H9 (cell line): ENCODE measurements around the gene LNPEP. TPM values are rescaled to one million over a fixed set of nuclear protein-coding genes. Genes with fewer than 3 reads are reported as not detected.

Source experiments
- DNase-seq: peaks from one replicate; pipeline ENCODE4 v3.0.0-alpha.2; 2017
- H2AFZ ChIP-seq: one replicate; pipeline ENCODE4 v1.6.1; 2013; ENCODE audit warnings: mild to moderate bottlenecking, low read length, control low read depth, moderate library complexity
- H2AK5ac ChIP-seq: 2 replicates; pipeline ENCODE4 v1.6.1; 2013; ENCODE audit warnings: low read length, control low read depth, mixed read lengths; ENCODE audit not compliant: insufficient read length
- H2BK120ac ChIP-seq: one replicate; pipeline ENCODE4 v1.6.1; 2013; ENCODE audit warnings: low read depth, mild to moderate bottlenecking, low read length, control low read depth, inconsistent platforms; ENCODE audit not compliant: poor library complexity, severe bottlenecking
- H2BK12ac ChIP-seq: 2 replicates; pipeline ENCODE4 v1.6.1; 2013; ENCODE audit warnings: low read length, control low read depth, mixed read lengths, low read depth; ENCODE audit not compliant: insufficient read length
- H2BK15ac ChIP-seq: 2 replicates; pipeline ENCODE4 v1.6.1; 2013; ENCODE audit warnings: low read depth, low read length, control low read depth
- H2BK20ac ChIP-seq: one replicate; pipeline ENCODE4 v1.6.1; 2013; ENCODE audit warnings: low read depth, mild to moderate bottlenecking, low read length, control low read depth, inconsistent platforms; ENCODE audit not compliant: poor library complexity, severe bottlenecking
- H2BK5ac ChIP-seq: 2 replicates; pipeline ENCODE4 v1.6.1; 2013; ENCODE audit warnings: low read length, control low read depth, mixed read lengths; ENCODE audit not compliant: insufficient read length
- H3K14ac ChIP-seq: 2 replicates; pipeline ENCODE4 v1.6.1; 2013; ENCODE audit warnings: low read length, control low read depth; ENCODE audit not compliant: insufficient read depth
- H3K18ac ChIP-seq: 2 replicates; pipeline ENCODE4 v1.6.1; 2013; ENCODE audit warnings: low read depth, mild to moderate bottlenecking, mixed read lengths, low read length, control low read depth; ENCODE audit not compliant: insufficient read length
- H3K23ac ChIP-seq: 2 replicates; pipeline ENCODE4 v1.6.1; 2013; ENCODE audit warnings: low read length, control low read depth, mixed read lengths, low read depth; ENCODE audit not compliant: insufficient read length
- H3K23me2 ChIP-seq: 2 replicates; pipeline ENCODE4 v1.6.1; 2013; ENCODE audit warnings: low read depth, mild to moderate bottlenecking, mixed read lengths, low read length, control low read depth; ENCODE audit not compliant: insufficient read length, poor library complexity, severe bottlenecking
- H3K27ac ChIP-seq: 2 replicates; pipeline ENCODE4 v1.5.1; 2013; ENCODE audit warnings: low read length, control low read depth, mixed read lengths, low read depth; ENCODE audit not compliant: insufficient read length
- H3K27me3 ChIP-seq: 2 replicates; pipeline ENCODE4 v1.6.1; 2013; ENCODE audit warnings: low read length, control low read depth, inconsistent platforms; ENCODE audit not compliant: insufficient read depth
- H3K4ac ChIP-seq: 2 replicates; pipeline ENCODE4 v1.6.1; 2013; ENCODE audit warnings: low read depth, mild to moderate bottlenecking, control low read depth, inconsistent platforms, low read length, moderate library complexity
- H3K4me1 ChIP-seq: 2 replicates; pipeline ENCODE4 v1.6.1; 2013; ENCODE audit warnings: low read length, control low read depth, inconsistent platforms; ENCODE audit not compliant: insufficient read depth
- H3K4me2 ChIP-seq: 2 replicates; pipeline ENCODE4 v1.6.1; 2013; ENCODE audit warnings: low read length, control low read depth, mixed read lengths; ENCODE audit not compliant: insufficient read length, insufficient read depth
- H3K56ac ChIP-seq: 2 replicates; pipeline ENCODE4 v1.6.1; 2013; ENCODE audit warnings: low read depth, mild to moderate bottlenecking, mixed read lengths, low read length, control low read depth; ENCODE audit not compliant: insufficient read length
- H3K79me1 ChIP-seq: 2 replicates; pipeline ENCODE4 v1.6.1; 2013; ENCODE audit warnings: low read depth, mild to moderate bottlenecking, moderate library complexity, low read length, control low read depth, inconsistent platforms; ENCODE audit not compliant: insufficient read depth, poor library complexity, severe bottlenecking
- H3K79me2 ChIP-seq: 2 replicates; pipeline ENCODE4 v1.6.1; 2013; ENCODE audit warnings: low read length, control low read depth, inconsistent platforms; ENCODE audit not compliant: insufficient read depth
- H3K9ac ChIP-seq: 2 replicates; pipeline ENCODE4 v1.6.1; 2013; ENCODE audit warnings: low read length, control low read depth, mixed read lengths; ENCODE audit not compliant: insufficient read length; ENCODE audit errors: extremely low read depth
- H3K9me3 ChIP-seq: one replicate; pipeline ENCODE4 v1.6.1; 2013; ENCODE audit warnings: low read depth, low read length, inconsistent platforms; ENCODE audit not compliant: control insufficient read depth
- H3T11ph ChIP-seq: one replicate; pipeline ENCODE4 v1.6.1; 2013; ENCODE audit warnings: mild to moderate bottlenecking, low read length, control low read depth, inconsistent platforms
- H4K20me1 ChIP-seq: one replicate; pipeline ENCODE4 v1.6.1; 2013; ENCODE audit not compliant: control insufficient read depth, insufficient read length, insufficient read depth
- H4K5ac ChIP-seq: 2 replicates; pipeline ENCODE4 v1.6.1; 2013; ENCODE audit warnings: low read depth, mild to moderate bottlenecking, mixed read lengths, low read length, control low read depth; ENCODE audit not compliant: insufficient read length
- H4K8ac ChIP-seq: replicated peaks from 2 replicates; pipeline ENCODE4 v1.6.1; 2013; ENCODE audit warnings: low read length, control low read depth, mixed read lengths, low read depth; ENCODE audit not compliant: insufficient read length
- H4K91ac ChIP-seq: 2 replicates; pipeline ENCODE4 v1.6.1; 2013; ENCODE audit warnings: low read depth, mild to moderate bottlenecking, moderate library complexity, mixed read lengths, low read length, control low read depth; ENCODE audit not compliant: insufficient read length
- H3K27ac Mint-ChIP-seq, 3 experiments: 2 replicates in 2 of 3; 3 replicates in 1 of 3; pipeline ENCODE4 v1.8.0; 2020 to 2021; ENCODE audit warnings: mixed read lengths in 3 of 3, mild to moderate bottlenecking in 1 of 3, moderate library complexity in 1 of 3
- H3K27me3 Mint-ChIP-seq: 2 replicates; pipeline ENCODE4 v1.8.0; 2021; ENCODE audit warnings: low read depth, mild to moderate bottlenecking, moderate library complexity, mixed read lengths
- H3K36me3 Mint-ChIP-seq, 3 experiments: 2 replicates in 2 of 3; 3 replicates in 1 of 3; pipeline ENCODE4 v1.8.0; 2020 to 2021; ENCODE audit warnings: low read depth in 3 of 3, mixed read lengths in 3 of 3; ENCODE audit not compliant: insufficient read depth in 1 of 3
- H3K4me1 Mint-ChIP-seq, 2 experiments: 2 replicates each; pipeline ENCODE4 v1.8.0; 2020; ENCODE audit warnings: mixed read lengths in 2 of 2
- H3K4me3 Mint-ChIP-seq, 2 experiments: 2 replicates in 1 of 2; 3 replicates in 1 of 2; pipeline ENCODE4 v1.8.0; 2020 to 2021; ENCODE audit warnings: mild to moderate bottlenecking in 2 of 2, mixed read lengths in 2 of 2, moderate library complexity in 1 of 2
- H3K9me3 Mint-ChIP-seq, 2 experiments: 2 replicates in 1 of 2; 3 replicates in 1 of 2; pipeline ENCODE4 v1.8.0; 2020; ENCODE audit warnings: mild to moderate bottlenecking in 2 of 2, mixed read lengths in 2 of 2, moderate library complexity in 1 of 2
- WGBS: extraction: QIAGEN DNeasy Blood & Tissue Kit; methylation state at CpG from one replicate; pipeline ENCODE4 v1.1.7; 2013; ENCODE audit warnings: missing lambda C conversion rate, low lambda C conversion rate, mixed read lengths; ENCODE audit not compliant: insufficient read length; ENCODE audit errors: extremely low coverage; 5-methylcytosine and 5-hydroxymethylcytosine counted together
- total RNA-seq: library from RNA; stranded (reverse); gene quantifications from 2 replicates; pipeline ENCODE4 v1.2.1, GENCODE V29; 2021
- TF ChIP-seq, protein P1 (sequence below): fragments of 200-600 bp; sonication (generic); conservative IDR thresholded peaks from 3 replicates; pipeline ENCODE4 v1.8.0; 2021; ENCODE audit warnings: antibody characterized with exemption, mild to moderate bottlenecking

LNPEP gene
- total RNA-seq, 1 experiment from 2014 or later: 4.1 TPM

GRCh38 chr5:96942911-96943310 lies 7.0 kb downstream of the LNPEP start:
- H3K27ac Mint-ChIP-seq: no peak overlapping the region
- no peak overlapping the region for H3K4me3 Mint-ChIP-seq
- Histone ChIP-seq H3K79me1 (no peaks in the 10 kb centered on the region), H3K4me2 (no peak overlapping the region), H3K9me3 (no peaks in the 10 kb centered on the region), H4K20me1 (no peaks in the 10 kb centered on the region), H3K56ac (no peak overlapping the region), H3T11ph (no peak overlapping the region), H3K14ac (no peak overlapping the region), H4K5ac (no peak overlapping the region), H3K23me2 (no peaks in the 10 kb centered on the region), H3K27ac (no peak overlapping the region), H2BK20ac (no peak overlapping the region), H4K8ac (no peak overlapping the region), H2BK12ac (no peak overlapping the region), H3K23ac (no peak overlapping the region), H3K79me2 (no peaks in the 10 kb centered on the region), H2BK120ac (no peak overlapping the region), H2AFZ (no peak overlapping the region), H4K91ac (no peak overlapping the region), H3K9ac (no peak overlapping the region), H2AK5ac (no peak overlapping the region), H2BK5ac (no peak overlapping the region), H3K18ac (no peak overlapping the region), H3K4ac (no peak overlapping the region), H3K27me3 (no peaks in the 10 kb centered on the region), H3K4me1 (no peaks in the 10 kb centered on the region), H2BK15ac (no peak overlapping the region)
- DNase-seq: no peak
- WGBS: no CpG with 5 or more reads among the region's 1 CpG
- peaks cover 7 to 10% of the 10 kb centered on the region in 2 experiments for H3K4me1 Mint-ChIP-seq
- peaks cover 4% of the 10 kb centered on the region for H3K27me3 Mint-ChIP-seq
- H3K36me3 Mint-ChIP-seq: no peaks in the 10 kb centered on the region
- no peaks in the 10 kb centered on the region for H3K9me3 Mint-ChIP-seq
- TF ChIP-seq, protein P1, sequence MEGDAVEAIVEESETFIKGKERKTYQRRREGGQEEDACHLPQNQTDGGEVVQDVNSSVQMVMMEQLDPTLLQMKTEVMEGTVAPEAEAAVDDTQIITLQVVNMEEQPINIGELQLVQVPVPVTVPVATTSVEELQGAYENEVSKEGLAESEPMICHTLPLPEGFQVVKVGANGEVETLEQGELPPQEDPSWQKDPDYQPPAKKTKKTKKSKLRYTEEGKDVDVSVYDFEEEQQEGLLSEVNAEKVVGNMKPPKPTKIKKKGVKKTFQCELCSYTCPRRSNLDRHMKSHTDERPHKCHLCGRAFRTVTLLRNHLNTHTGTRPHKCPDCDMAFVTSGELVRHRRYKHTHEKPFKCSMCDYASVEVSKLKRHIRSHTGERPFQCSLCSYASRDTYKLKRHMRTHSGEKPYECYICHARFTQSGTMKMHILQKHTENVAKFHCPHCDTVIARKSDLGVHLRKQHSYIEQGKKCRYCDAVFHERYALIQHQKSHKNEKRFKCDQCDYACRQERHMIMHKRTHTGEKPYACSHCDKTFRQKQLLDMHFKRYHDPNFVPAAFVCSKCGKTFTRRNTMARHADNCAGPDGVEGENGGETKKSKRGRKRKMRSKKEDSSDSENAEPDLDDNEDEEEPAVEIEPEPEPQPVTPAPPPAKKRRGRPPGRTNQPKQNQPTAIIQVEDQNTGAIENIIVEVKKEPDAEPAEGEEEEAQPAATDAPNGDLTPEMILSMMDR: no peak
